Measurements from ENCODE around the gene EIF4H. TPM values are rescaled to one million over a fixed set of nuclear protein-coding genes. Genes with fewer than 3 reads are reported as not detected.

The EIF4H gene
- total RNA-seq, 4 donors from 2014 or later = 201 to 289 (median 243) TPM

DNA sequence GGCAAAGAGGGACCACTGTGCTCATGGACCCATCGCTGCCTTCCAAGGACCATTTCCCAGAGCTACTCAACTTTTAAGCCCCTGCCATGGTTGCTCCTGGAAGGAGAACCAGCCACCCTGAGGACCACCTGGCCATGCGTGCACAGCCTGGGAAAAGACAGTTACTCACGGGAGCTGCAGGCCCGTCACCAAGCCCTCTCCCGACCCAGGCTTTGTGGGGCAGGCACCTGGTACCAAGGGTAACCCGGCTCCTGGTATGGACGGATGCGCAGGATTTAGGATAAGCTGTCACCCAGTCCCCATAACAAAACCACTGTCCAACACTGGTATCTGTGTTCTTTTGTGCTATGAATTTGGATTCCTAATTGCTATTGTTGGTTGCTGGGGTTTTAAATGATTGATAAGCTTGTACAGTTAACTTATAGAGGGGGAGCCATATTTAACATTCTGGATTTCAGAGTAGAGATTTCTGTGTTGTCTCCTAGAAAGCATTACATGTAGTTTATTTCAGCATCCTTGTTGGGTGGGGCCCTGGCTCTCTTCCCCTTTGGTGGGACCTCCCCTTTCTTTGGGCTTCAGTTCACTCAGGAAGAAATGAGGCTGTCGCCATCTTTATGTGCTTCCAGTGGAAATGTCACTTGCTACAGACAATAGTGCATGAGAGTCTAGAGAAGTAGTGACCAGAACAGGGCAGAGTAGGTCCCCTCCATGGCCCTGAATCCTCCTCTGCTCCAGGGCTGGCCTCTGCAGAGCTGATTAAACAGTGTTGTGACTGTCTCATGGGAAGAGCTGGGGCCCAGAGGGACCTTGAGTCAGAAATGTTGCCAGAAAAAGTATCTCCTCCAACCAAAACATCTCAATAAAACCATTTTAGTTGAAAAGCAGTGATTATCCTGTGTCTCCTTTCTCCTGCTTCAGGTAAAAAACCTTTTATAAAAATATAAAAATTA is 55.1 kb downstream of the EIF4H start:
- H3K27ac ChIP-seq = no peak overlapping the region
- H3K9me3 ChIP-seq = no peaks in the 10 kb centered on the region
- peaks cover 70% of the 10 kb centered on the region for H3K36me3 ChIP-seq
- no peaks in the 10 kb centered on the region for H3K4me1 ChIP-seq
- H3K27me3 ChIP-seq = no peaks in the 10 kb centered on the region
- no peak for DNase-seq (ENCODE audit: low spot score in 2 of 2)
- 90% methylated on average over 9 of the region's 9 CpGs for WGBS
- H3K4me3 ChIP-seq = no peak overlapping the region
- TF ChIP-seq POLR2A (IDR thresholded peaks at IDR 0.05) (no peak), POLR2AphosphoS5 (IDR thresholded peaks at IDR 0.05) (no peak), EP300 (IDR thresholded peaks at IDR 0.05) (no peak)
- TF ChIP-seq, protein P1, sequence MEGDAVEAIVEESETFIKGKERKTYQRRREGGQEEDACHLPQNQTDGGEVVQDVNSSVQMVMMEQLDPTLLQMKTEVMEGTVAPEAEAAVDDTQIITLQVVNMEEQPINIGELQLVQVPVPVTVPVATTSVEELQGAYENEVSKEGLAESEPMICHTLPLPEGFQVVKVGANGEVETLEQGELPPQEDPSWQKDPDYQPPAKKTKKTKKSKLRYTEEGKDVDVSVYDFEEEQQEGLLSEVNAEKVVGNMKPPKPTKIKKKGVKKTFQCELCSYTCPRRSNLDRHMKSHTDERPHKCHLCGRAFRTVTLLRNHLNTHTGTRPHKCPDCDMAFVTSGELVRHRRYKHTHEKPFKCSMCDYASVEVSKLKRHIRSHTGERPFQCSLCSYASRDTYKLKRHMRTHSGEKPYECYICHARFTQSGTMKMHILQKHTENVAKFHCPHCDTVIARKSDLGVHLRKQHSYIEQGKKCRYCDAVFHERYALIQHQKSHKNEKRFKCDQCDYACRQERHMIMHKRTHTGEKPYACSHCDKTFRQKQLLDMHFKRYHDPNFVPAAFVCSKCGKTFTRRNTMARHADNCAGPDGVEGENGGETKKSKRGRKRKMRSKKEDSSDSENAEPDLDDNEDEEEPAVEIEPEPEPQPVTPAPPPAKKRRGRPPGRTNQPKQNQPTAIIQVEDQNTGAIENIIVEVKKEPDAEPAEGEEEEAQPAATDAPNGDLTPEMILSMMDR (IDR thresholded peaks at IDR 0.05) = no peak

DNA sequence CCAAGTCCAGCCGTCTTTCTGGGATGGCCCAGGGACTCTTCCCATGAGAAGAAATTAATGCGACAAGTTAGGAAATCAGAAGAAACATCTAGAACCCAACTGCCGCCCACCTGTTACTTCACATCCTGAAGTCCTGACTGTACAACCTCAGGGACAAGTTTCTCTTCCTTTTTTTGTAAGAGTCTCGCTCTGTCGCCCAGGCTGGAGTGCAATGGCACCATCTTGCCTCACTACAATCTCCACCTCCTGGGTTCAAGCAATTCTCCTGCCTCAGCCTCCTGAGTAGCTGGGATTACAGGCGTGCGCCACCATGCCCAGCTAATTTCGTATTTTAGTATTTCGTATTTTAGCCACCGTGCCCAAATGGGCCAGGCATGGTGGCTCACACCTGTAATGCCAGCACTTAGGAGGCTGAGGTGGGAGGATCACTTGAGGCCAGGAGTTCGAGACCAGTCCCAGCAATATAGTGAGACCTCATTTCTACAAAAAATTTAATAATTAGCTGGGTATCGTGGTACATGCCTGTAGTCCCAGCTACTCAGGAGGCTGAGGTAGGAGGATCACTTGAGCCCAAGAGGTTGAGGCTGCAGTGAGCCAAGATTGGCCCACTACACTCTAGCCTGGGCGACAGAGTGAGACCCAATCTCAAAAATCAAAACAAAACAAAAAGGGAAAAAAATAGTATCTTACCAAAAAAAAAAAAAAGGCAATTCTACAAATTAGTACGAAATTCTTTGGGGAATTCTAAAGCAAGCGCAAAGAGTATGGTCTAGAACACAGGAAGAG is 56.5 kb downstream of the EIF4H start:
- Histone ChIP-seq H3K36me3 (peaks cover 75% of the 10 kb centered on the region), H3K4me1 (no peaks in the 10 kb centered on the region), H3K9me3 (no peaks in the 10 kb centered on the region), H3K4me3 (no peak overlapping the region), H3K27ac (no peak overlapping the region), H3K27me3 (no peaks in the 10 kb centered on the region)
- TF ChIP-seq, protein P1 (IDR thresholded peaks at IDR 0.05) = no peak
- TF ChIP-seq POLR2A (IDR thresholded peaks at IDR 0.05) (no peak), EP300 (IDR thresholded peaks at IDR 0.05) (no peak), POLR2AphosphoS5 (IDR thresholded peaks at IDR 0.05) (no peak)
- no peak for DNase-seq (ENCODE audit: low spot score in 2 of 2)
- 92% methylated on average over 15 of the region's 15 CpGs for WGBS

- Histone ChIP-seq H3K27ac (no peak overlapping the region), H3K36me3 (peaks cover 77% of the 10 kb centered on the region), H3K4me1 (no peaks in the 10 kb centered on the region), H3K4me3 (no peak overlapping the region), H3K27me3 (no peaks in the 10 kb centered on the region), H3K9me3 (no peaks in the 10 kb centered on the region)
- TF ChIP-seq, protein P1 (IDR thresholded peaks at IDR 0.05) = no peak
- WGBS = 82% methylated on average over 12 of the region's 12 CpGs
- no peak for DNase-seq (ENCODE audit: low spot score in 2 of 2)
These were observed 57.1 kb downstream of the EIF4H start for GRCh38 chr7:74231232-74231590.

- Histone ChIP-seq H3K4me3 (no peak overlapping the region), H3K27me3 (no peaks in the 10 kb centered on the region), H3K4me1 (no peaks in the 10 kb centered on the region), H3K27ac (no peak overlapping the region), H3K9me3 (no peaks in the 10 kb centered on the region), H3K36me3 (peaks cover 95% of the 10 kb centered on the region)
- DNase-seq (ENCODE audit: low spot score in 2 of 2) = no peak
- no peak for TF ChIP-seq EP300 (IDR thresholded peaks at IDR 0.05)
- TF ChIP-seq POLR2AphosphoS5 (IDR thresholded peaks at IDR 0.05) = no peak
- TF ChIP-seq, protein P1 (IDR thresholded peaks at IDR 0.05) = no peak
- TF ChIP-seq POLR2A (IDR thresholded peaks at IDR 0.05) = no peak
- 87% methylated on average over 13 of the region's 13 CpGs for WGBS
These were observed 59.6 kb downstream of the EIF4H start for GRCh38 chr7:74233655-74234285.
